HG03558 (cell line): ENCODE measurements around the gene OSBPL2.

Source experiments
- ATAC-seq: cut with Tn5 transposase; IDR thresholded peaks from one replicate; pipeline ENCODE4 v1.9.1; 2021; ENCODE audit warnings: moderate number of reproducible peaks; ENCODE audit not compliant: unreplicated experiment; ENCODE audit errors: extremely low read depth

The OSBPL2 gene

DNA sequence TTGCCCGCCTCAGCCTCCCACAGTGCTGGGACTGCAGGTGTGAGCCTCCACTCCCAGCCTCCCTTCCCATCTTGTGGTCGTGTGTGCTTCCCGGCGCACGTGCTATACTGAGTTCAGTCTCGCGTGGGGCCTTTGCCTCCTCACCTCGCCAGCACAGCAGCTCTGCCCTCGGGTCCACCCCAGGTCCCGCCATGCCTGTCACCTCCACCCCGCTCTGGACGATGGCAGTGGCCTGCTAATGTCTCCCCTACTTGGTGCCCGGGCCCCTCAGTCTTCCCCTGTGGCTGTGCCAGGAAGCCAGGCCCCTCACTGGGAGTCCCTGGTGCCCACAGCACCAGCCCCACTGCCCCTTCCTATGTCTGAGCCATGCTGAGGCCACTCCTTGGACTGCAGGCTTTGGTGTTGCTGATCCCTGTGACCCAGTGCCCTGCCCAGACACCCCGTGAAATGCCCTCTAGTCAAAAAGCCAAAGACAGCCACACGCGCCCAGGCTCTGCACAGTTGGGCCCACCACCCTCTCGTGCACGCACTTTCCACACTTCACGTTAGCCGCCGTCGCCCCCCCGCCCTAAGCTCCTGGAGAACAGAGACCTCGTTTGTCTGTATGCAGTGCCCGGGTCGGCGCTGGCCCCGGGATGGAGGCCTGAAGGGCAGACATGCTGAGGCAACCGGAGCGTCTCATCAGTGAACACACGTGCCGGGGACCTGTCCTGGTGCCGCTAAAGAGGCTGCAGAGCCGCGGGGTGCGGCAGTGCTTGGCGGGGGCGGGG lies 32.5 kb upstream of the OSBPL2 start:
- ATAC-seq: no peak

DNA sequence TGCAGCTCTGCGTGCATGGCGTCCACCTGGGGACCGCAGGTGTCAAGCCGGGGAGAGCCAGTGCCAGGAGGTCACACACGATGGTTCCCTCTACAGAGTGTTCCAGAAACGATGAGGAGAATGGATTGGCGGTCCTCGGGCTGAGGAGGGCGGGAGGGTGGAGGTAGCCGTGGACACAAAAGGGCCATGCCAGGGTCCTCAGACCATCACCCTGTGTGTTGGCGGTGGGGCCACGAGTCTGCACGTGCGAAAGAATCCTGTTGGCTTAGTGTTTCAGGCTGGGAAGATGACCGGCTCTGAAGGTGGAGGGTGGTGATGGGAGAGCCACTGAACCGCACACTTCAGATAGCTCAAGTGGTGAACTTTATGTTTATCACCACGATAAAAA lies 31.9 kb upstream of the OSBPL2 start:
- ATAC-seq: no peak

DNA sequence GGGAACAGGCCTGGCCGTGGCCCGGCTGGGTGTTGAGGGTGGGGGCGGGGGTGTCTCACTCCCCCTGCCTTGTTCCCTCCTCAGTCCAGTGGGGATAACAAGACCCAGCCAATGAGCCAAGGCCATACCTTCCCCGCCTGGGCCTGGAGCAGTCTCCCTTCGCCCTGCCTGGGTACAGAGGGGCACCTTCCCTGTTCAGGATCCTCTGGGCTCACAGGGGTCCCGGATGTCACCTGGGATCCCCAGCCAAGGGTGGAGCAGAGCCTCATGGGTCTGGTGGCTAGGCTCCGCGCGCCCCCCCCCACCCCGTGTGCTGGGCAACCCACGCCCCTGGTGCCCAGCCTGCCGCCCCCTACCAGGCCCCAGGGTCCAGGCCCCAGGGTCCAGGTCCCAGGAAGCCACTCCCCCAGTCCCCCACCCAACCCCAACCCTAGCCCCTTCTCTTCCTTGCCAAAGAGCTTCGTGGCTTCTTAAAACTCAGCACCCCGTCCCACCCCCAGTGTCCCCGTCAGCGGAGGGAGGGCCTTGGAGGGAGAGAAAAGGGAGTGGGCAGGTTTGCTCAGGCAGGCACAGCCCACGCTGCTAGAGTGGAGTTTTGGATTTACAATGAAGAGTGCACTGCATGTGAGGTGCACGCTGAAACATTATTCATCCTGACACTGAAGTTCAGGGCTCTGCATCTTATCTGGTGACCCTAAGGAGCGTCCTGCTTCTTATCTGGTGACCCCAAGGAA lies 30.1 kb upstream of the OSBPL2 start:
- ATAC-seq: no peak

GRCh38 chr20:62208795-62209755 lies 29.2 kb upstream of the OSBPL2 start:
- ATAC-seq: no peak

DNA sequence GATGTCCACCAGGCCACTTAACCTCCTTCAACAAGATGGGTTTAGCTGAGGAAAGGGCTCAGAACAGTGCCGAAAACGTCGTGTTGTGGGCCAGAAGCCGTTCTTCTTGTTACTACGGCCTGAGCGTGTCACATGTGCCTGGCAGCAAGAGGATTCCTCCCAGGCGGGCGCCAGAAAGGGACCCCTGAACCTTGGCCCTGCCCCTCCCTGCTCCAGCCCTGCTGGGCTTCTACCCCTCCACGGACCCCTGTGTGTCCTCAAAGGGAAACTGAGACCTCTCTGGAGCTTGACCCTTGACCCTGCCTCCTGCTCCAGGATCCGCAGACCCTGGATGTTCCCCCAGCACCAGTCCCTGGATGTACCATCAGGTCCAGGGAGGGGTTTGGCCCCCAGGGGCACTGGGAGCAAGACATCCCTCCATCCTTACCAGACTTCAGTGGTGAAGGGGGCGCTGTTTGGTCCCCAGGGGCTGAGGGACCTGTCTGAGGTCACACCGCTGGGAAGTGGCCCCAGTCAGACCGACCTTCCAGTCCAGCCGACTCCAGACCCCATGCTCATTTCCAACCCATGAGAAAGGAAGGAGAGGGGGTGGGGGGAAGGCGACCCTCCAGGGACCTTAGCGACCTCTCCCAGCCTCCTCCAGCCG lies 28.3 kb upstream of the OSBPL2 start:
- no peak for ATAC-seq

DNA sequence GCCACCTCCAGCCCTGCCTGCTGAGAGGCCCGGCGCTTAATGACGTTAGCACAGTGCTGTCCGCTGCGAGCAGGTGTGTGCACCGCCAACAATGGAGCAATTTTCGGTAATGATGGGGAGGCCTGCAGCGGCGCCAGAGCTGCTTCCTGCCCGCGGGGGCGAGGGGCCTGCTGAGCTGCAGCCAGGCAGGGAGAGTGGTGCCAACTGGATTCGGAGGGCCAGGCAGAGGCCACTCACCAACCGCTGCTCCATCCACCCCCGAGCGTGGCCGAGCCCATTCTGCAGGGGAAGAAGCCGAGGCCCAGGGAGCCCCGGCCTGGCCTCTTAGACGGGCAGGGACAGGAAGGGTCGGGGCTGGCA lies 27.8 kb upstream of the OSBPL2 start:
- ATAC-seq: no peak

GRCh38 chr20:62211216-62211615 lies 27.1 kb upstream of the OSBPL2 start:
- no peak for ATAC-seq

- no peak for ATAC-seq
Measured at GRCh38 chr20:62211769-62212288, 26.5 kb upstream of the OSBPL2 start.

DNA sequence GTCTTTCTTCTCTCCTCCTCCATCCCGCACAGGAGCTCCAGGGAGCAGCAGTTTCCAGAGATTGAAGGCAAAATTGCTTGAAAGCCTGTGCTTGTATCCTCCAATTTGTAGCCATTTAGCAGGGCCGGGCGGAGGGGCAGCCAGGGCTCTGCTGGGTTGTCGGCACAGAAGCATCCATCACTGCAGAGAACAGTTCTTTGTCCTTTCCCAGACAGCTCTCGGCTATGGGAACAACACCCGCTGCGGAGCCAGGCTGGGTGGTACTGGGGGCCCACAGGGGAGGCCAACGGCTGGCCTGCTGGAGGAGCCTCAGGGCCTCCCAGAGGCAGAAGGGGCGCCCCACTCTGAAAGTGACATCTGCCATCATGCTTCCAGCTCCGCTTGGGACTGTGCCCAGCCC lies 26.0 kb upstream of the OSBPL2 start:
- no peak for ATAC-seq

DNA sequence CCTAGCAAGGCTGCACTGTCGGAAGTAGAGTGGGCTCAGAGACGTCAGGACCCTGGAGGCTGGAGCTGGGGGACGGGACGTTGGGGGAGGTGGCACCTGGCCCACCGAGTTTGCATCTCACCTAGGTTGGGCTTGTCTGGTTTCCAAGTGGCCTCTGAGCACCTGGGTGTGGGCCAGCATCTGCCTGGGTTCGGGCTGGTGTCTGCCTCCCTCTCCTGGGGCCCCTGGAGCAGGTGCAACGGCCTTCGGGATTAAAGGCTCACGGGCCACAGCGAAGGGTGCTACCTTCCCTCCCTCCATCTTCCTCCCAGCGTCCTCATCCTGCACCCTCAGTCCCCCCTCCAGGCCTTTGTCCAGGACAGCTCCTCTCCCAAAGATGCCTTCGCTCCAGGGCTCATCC lies 24.3 kb upstream of the OSBPL2 start:
- no peak for ATAC-seq

- no peak for ATAC-seq
Measured at GRCh38 chr20:62215020-62215990, 23.0 kb upstream of the OSBPL2 start.

- ATAC-seq: no peak
Measured at GRCh38 chr20:62215991-62216635, 22.2 kb upstream of the OSBPL2 start.

GRCh38 chr20:62216636-62217566 lies 21.4 kb upstream of the OSBPL2 start:
- ATAC-seq: no peak

DNA sequence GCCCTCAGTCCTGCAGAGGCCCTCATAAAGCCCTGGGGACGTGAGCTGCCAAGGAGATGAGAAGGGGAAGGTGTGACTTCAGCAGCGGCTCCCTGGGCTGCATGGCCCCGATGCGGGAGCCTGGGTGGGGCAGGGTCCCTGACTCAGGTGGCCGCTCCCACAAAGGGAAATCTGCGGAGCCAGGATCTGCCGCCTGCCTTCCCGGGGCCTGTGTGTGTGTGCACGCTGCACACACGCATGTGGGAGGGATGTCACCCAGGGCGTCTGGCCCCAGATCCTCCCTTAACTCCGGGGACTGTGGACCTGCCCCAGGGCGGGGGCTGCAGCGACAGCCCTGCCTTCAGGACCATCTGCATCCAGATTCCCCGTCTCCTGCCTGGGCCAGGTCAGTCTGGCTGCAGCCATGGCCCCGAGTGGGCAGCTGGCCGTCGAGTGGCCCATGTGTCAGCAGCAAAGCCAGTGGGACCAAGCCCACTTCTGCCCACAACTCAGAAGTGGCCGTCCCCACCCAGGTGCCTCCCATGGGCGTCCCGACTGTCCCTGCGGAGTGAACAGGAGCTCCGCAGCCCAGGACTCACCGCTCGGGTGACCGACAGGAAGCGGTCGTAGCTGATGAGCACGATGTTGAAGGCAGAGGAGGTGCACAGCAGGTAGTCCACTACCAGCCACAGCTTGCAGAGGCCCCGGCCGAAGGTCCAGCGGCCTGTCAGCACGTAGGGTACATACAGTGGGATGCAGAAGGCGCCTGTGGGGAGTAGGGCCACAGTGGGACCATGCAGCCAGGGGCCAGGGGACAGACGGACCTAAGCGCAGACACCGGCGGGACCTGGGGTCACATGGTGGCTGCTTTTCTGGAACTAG lies 20.2 kb upstream of the OSBPL2 start:
- no peak for ATAC-seq

- no peak for ATAC-seq
Measured at GRCh38 chr20:62219101-62219991, 19.0 kb upstream of the OSBPL2 start.
